HepG2 (cell line): ENCODE data around the gene SPNS1. TPM values are rescaled to one million over a fixed set of nuclear protein-coding genes. Genes with fewer than 3 reads are reported as not detected.

Experiments used
- ATF1 ChIP-seq: IDR thresholded peaks from 2 replicates; pipeline ENCODE4 v1.6.1; 2016; ENCODE audit warnings: mild to moderate bottlenecking, control low read depth
- BRF2 ChIP-seq: sonication (generic); formaldehyde crosslinking; IDR thresholded peaks from 2 replicates; pipeline ENCODE4 v1.8.1; 2022; ENCODE audit warnings: mild to moderate bottlenecking, missing genetic modification reagents
- CENPT ChIP-seq: sonication (generic); formaldehyde crosslinking; IDR thresholded peaks from 2 replicates; pipeline ENCODE4 v1.8.0; 2022; ENCODE audit warnings: low read depth, mild to moderate bottlenecking, moderate library complexity, missing genetic modification reagents
- DDIT3 ChIP-seq: sonication (generic); formaldehyde crosslinking; IDR thresholded peaks from 2 replicates; pipeline ENCODE4 v1.4.0; 2020; ENCODE audit warnings: mild to moderate bottlenecking, missing genetic modification reagents
- DNMT1 ChIP-seq: sonication (generic); formaldehyde crosslinking; IDR thresholded peaks from 2 replicates; pipeline ENCODE4 v1.5.1; 2020; ENCODE audit warnings: mild to moderate bottlenecking, missing genetic modification reagents
- FOXK1 ChIP-seq: sonication (generic); formaldehyde crosslinking; IDR thresholded peaks from 2 replicates; pipeline ENCODE4 v1.4.0; 2020; ENCODE audit warnings: low read depth, missing genetic modification reagents, borderline replicate concordance
- HNF4G ChIP-seq, 2 experiments: sonication (generic) in 1 of 2; formaldehyde crosslinking in 1 of 2; IDR thresholded peaks; 2 replicates each; pipeline versions ENCODE4 v1.4.0 to v1.6.1; 2011 to 2020; ENCODE audit warnings: borderline replicate concordance in 2 of 2, low read depth in 2 of 2, mild to moderate bottlenecking in 2 of 2, low read length in 1 of 2, missing genetic modification reagents in 1 of 2, moderate library complexity in 1 of 2
- NR2F6 ChIP-seq, 2 experiments: IDR thresholded peaks; 2 replicates each; pipeline ENCODE4 v1.6.1; 2016; ENCODE audit warnings: antibody characterized with exemption in 1 of 2, mild to moderate bottlenecking in 1 of 2
- RXRA ChIP-seq: sonication (generic); formaldehyde crosslinking; IDR thresholded peaks from 2 replicates; pipeline ENCODE4 v1.5.1; 2020; ENCODE audit warnings: missing genetic modification reagents
- TBX2 ChIP-seq: sonication (generic); formaldehyde crosslinking; IDR thresholded peaks from 2 replicates; pipeline ENCODE4 v1.5.0; 2020; ENCODE audit warnings: missing genetic modification reagents, mild to moderate bottlenecking, borderline replicate concordance
- ZBTB42 ChIP-seq: sonication (generic); formaldehyde crosslinking; IDR thresholded peaks from 2 replicates; pipeline ENCODE4 v1.5.0; 2020; ENCODE audit warnings: mild to moderate bottlenecking, missing genetic modification reagents
- ZFP37 ChIP-seq: sonication (generic); formaldehyde crosslinking; IDR thresholded peaks from 2 replicates; pipeline ENCODE4 v1.4.0; 2020; ENCODE audit warnings: missing genetic modification reagents, borderline replicate concordance
- ZNF414 ChIP-seq: sonication (generic); formaldehyde crosslinking; IDR thresholded peaks from 2 replicates; pipeline ENCODE4 v1.5.0; 2020; ENCODE audit warnings: missing genetic modification reagents
- ZNF460 ChIP-seq: sonication (generic); formaldehyde crosslinking; IDR thresholded peaks from 2 replicates; pipeline ENCODE4 v1.5.1; 2020; ENCODE audit warnings: missing genetic modification reagents, mild to moderate bottlenecking, borderline replicate concordance
- ZSCAN31 ChIP-seq: sonication (generic); formaldehyde crosslinking; IDR thresholded peaks from 2 replicates; pipeline ENCODE4 v1.5.0; 2020; ENCODE audit warnings: low read depth, mild to moderate bottlenecking, missing genetic modification reagents
- polyA plus RNA-seq, 8 experiments: library from polyadenylated mRNA; depleted of rRNA in 3 of 8; stranded (reverse) in 7 of 8; unstranded in 1 of 8; fragments of >200 nt; fragmentation: Illumina TruSeq in 4 of 8; extraction: Trizol in 4 of 8; gene quantifications; 2 replicates each; pipeline versions ENCODE4 v1.2.1 to v1.2.3, GENCODE V29; 2011 to 2016; ENCODE audit warnings: low read depth in 4 of 8, missing spikeins in 1 of 8, mixed read lengths in 1 of 8; ENCODE audit not compliant: insufficient read depth in 1 of 8
- total RNA-seq, 5 experiments: library from RNA; depleted of rRNA; stranded (reverse); fragments of >200 nt; fragmentation: Illumina TruSeq; extraction: Trizol; gene quantifications; 2 replicates each; pipeline ENCODE4 v1.2.3, GENCODE V29; 2016; ENCODE audit warnings: low read depth in 1 of 5
- TF ChIP-seq, protein P1 (sequence below), 2 experiments: fragments of 450-650 bp in 1 of 2; sonication (generic) in 1 of 2; formaldehyde crosslinking in 1 of 2; IDR thresholded peaks; 2 replicates each; pipeline versions ENCODE4 v1.6.1 to v1.8.0; 2016 to 2022; ENCODE audit warnings: antibody characterized with exemption in 1 of 2, mild to moderate bottlenecking in 1 of 2, missing genetic modification reagents in 1 of 2

SPNS1 gene
- total and polyA plus RNA-seq, 2 of the 13 experiments (the other 11 are each of a cell fraction or from before 2014, with no cell fraction given) = 25.6 to 38.8 TPM

DNA sequence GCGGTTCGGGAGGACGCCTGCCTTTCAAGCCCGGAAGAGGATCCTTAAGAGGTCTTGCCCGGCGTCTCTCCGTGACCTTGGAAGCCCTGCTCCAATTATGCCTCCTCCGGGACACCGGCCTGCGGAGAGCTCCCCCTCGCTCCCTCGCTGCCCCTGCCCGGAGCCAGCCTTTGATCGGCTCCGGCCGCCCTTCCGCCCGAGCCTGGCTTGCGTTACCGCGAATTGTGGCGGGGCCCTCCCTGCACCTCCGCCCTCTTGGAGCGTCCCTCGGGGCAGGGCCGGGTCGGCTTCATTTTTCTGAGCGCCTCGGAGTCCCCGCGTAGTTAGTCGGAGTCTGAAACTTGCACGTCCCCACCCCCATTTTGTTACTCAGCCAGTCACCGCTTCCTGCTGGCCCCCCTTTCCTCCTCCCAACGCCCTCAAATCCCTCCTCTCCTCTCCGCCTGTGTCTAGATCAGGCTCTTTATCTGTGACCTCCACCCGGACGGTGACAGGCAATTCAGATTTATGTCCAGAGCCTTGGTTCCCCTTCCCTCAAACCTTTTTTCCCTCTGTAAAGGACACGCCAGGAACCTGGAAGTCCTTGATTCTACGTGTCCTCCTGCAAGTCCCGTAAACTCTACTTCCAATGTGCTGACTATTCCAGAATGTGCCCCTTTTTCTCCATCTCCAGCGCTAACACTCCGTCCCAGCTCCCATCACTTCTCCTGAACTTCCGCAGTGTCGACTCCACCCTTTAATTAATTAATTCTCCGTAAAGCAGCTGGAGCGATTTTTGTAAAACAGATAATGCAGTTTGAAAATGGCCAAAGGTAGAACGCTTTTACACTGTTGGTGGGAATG, 49.0 kb upstream of the SPNS1 start (continued):
- TF ChIP-seq TBX2 (CRISPR knock-in tag) = peak; percentile 72
- peak; percentile 72 for TF ChIP-seq ZSCAN31 (CRISPR knock-in tag)
- TF ChIP-seq, protein P1, sequence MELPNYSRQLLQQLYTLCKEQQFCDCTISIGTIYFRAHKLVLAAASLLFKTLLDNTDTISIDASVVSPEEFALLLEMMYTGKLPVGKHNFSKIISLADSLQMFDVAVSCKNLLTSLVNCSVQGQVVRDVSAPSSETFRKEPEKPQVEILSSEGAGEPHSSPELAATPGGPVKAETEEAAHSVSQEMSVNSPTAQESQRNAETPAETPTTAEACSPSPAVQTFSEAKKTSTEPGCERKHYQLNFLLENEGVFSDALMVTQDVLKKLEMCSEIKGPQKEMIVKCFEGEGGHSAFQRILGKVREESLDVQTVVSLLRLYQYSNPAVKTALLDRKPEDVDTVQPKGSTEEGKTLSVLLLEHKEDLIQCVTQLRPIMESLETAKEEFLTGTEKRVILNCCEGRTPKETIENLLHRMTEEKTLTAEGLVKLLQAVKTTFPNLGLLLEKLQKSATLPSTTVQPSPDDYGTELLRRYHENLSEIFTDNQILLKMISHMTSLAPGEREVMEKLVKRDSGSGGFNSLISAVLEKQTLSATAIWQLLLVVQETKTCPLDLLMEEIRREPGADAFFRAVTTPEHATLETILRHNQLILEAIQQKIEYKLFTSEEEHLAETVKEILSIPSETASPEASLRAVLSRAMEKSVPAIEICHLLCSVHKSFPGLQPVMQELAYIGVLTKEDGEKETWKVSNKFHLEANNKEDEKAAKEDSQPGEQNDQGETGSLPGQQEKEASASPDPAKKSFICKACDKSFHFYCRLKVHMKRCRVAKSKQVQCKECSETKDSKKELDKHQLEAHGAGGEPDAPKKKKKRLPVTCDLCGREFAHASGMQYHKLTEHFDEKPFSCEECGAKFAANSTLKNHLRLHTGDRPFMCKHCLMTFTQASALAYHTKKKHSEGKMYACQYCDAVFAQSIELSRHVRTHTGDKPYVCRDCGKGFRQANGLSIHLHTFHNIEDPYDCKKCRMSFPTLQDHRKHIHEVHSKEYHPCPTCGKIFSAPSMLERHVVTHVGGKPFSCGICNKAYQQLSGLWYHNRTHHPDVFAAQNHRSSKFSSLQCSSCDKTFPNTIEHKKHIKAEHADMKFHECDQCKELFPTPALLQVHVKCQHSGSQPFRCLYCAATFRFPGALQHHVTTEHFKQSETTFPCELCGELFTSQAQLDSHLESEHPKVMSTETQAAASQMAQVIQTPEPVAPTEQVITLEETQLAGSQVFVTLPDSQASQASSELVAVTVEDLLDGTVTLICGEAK (IDR thresholded peaks at IDR 0.05) = no peak
- TF ChIP-seq, protein P1 (CRISPR knock-in tag; IDR thresholded peaks at IDR 0.05) = no peak
- no peak for TF ChIP-seq CENPT (CRISPR knock-in tag)
- no peak for TF ChIP-seq HNF4G (IDR thresholded peaks at IDR 0.05; ENCODE audit: borderline replicate concordance, low read depth, low read length)
- 0 out of 2 replicates have a peak, but pooled peaks have one; percentile 23 for TF ChIP-seq HNF4G (CRISPR knock-in tag; IDR thresholded peaks at IDR 0.05; ENCODE audit: borderline replicate concordance, low read depth)
- no peak for TF ChIP-seq ZBTB42 (CRISPR knock-in tag)
- peak; percentile 84 for TF ChIP-seq RXRA (CRISPR knock-in tag)
- no peak for TF ChIP-seq ZFP37 (CRISPR knock-in tag)
- no peak for TF ChIP-seq DNMT1 (CRISPR knock-in tag)
- no peak for TF ChIP-seq FOXK1 (CRISPR knock-in tag)
- TF ChIP-seq NR2F6 (IDR thresholded peaks at IDR 0.05) = peak; percentile 15; the same call in 1 of the 2 replicates
- peak; percentile 22; the same call in 1 of the 2 replicates for TF ChIP-seq NR2F6 (CRISPR knock-in tag; IDR thresholded peaks at IDR 0.05)
- TF ChIP-seq BRF2 (CRISPR knock-in tag) = no peak
- no peak for TF ChIP-seq DDIT3 (CRISPR knock-in tag)
- no peak for TF ChIP-seq ZNF460
- TF ChIP-seq ATF1 = no peak
- no peak for TF ChIP-seq ZNF414 (CRISPR knock-in tag)
